Medulla oblongata (tissue), 1 donor: ENCODE measurements around the gene ANKFY1.

Experiments
- DNase-seq: peaks from one replicate; pipeline ENCODE4 v3.0.0-alpha.2; 2015; ENCODE audit errors: extremely low spot score

The ANKFY1 gene

DNA sequence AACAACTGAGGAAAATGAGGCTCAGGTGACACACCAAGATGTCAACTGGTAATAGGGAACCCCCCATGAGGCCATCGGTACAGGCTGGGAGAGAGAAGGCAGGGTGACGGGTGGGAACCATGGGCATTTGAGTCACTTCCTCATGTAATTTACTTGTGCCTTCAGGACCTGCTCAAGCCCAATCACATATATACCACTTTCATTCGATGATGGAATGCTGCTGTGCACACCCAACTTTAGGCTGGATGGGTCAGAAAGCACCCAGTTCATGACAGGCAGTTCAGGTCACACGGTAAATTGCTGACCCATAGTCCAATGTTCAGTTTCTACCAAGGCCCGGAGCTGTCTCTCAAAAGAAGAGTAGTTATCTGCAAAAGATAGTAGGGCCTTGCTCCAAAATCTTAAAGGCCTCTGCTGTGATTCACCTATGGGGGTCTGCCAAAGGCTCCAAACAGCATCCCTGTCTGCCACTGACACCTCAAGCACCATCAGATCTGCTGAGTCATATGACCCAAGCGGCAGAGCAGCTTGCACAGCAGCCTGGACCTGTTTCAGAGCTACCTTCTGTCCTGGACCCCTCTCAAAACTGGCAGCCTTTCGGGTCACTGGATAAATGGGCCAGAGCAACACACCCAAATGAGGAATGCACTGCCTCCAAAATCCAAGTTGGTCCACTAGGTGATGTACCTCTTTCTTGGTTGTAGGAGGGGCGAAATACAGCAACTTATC lies 145.6 kb downstream of the ANKFY1 start:
- no peak for DNase-seq

DNA sequence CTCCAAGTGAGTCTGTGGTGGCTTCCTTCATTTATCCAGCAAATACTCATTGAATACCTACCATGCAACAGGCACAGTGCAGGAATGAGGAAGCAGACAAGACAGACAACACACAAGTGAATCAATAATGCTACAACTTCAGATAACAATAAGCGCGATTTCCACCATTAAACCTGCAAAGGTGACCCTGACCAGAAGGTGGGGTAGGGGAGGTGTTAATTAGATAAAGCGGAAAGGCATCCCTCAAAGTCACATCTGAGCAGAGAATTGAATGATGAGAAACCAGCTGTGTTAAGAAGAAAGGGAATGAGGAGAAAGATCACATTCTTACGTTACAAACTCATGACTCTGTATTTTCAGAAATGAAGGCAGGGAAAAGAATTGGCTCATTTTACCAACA lies 147.3 kb downstream of the ANKFY1 start:
- DNase-seq = no peak
